NCI-H82 treated with DMSO at 0.1 percent for 48 hours (cell line): Measurements from ENCODE around the gene CEP128.

Source experiments
- DNase-seq: peaks from one replicate; lab custom pipeline; 2025; ENCODE audit not compliant: unreplicated experiment; lab: John Stamatoyannopoulos, UW

CEP128 gene

GRCh38 chr14:80941241-80942185, at the start of gene CEP128:
TSS of gene CEP128 (minus strand) at chr14:80941738.
- peak; percentile 95 for DNase-seq

GRCh38 chr14:80988735-80989429, 47.3 kb upstream of the CEP128 start:
- DNase-seq = no peak

GRCh38 chr14:80988192-80988591, 46.7 kb upstream of the CEP128 start:
- DNase-seq = no peak

GRCh38 chr14:80987235-80988032, 45.9 kb upstream of the CEP128 start:
- peak; percentile 69 for DNase-seq

- DNase-seq = peak; percentile 68
These were observed 41.2 kb upstream of the CEP128 start for GRCh38 chr14:80982711-80983110.

- DNase-seq = no peak
These were observed 40.1 kb upstream of the CEP128 start for GRCh38 chr14:80981673-80982072.

- DNase-seq = no peak
These were observed 39.6 kb upstream of the CEP128 start for GRCh38 chr14:80981156-80981555.

- no peak for DNase-seq
These were observed 38.4 kb upstream of the CEP128 start for GRCh38 chr14:80979951-80980350.

GRCh38 chr14:80978403-80978802, 36.9 kb upstream of the CEP128 start:
- DNase-seq = no peak

- no peak for DNase-seq
These were observed 35.7 kb upstream of the CEP128 start for GRCh38 chr14:80977221-80977620.

- no peak for DNase-seq
These were observed 33.1 kb upstream of the CEP128 start for GRCh38 chr14:80974679-80975078.

- DNase-seq = peak; percentile 51
These were observed 32.5 kb upstream of the CEP128 start for GRCh38 chr14:80973931-80974641.

- DNase-seq = no peak
These were observed 23.5 kb upstream of the CEP128 start for GRCh38 chr14:80965037-80965436.

- peak; percentile 63 for DNase-seq
These were observed 18.0 kb upstream of the CEP128 start for GRCh38 chr14:80959496-80959895.

- no peak for DNase-seq
These were observed 17.4 kb upstream of the CEP128 start for GRCh38 chr14:80958939-80959338.

- DNase-seq = peak; percentile 42
These were observed 16.7 kb upstream of the CEP128 start for GRCh38 chr14:80958226-80958625.

GRCh38 chr14:80957613-80958012, 16.1 kb upstream of the CEP128 start:
- DNase-seq = no peak

GRCh38 chr14:80956922-80957321, 15.4 kb upstream of the CEP128 start:
- no peak for DNase-seq

- no peak for DNase-seq
These were observed 14.6 kb upstream of the CEP128 start for GRCh38 chr14:80956102-80956501.

- no peak for DNase-seq
These were observed 13.9 kb upstream of the CEP128 start, which contains the start of gene TSHR for GRCh38 chr14:80955416-80955941. TSS of gene TSHR (plus strand) at chr14:80955621. CDS start at chr14:80955681, 60 bp downstream.
